K562 (cell line): Measurements from ENCODE around the gene ZBTB38. TPM values are rescaled to one million over a fixed set of nuclear protein-coding genes. Genes with fewer than 3 reads are reported as not detected.

Source experiments
- ATAC-seq: fragments of 200-7000 bp; cut with Tn5 transposase; 3 replicates; pipeline ENCODE4 v1.9.1; 2020; ENCODE audit warnings: moderate library complexity
- BruUV-seq: library from RNA; stranded (reverse); fragments of 400-500 nt; replicated peaks from 2 replicates; lab custom pipeline; 2021; lab: Mats Ljungman, UMichigan
- CTCF ChIA-PET: fragments of 300-600 bp; formaldehyde crosslinking; extraction: SDS; loops from one replicate; lab custom pipeline; 2021; ENCODE audit warnings: low intra/inter-chr PET ratio; lab: Yijun Ruan, JAX
- POLR2A ChIA-PET: fragments of 300-600, 350-650 bp; sonication (Branson Sonifier 250); formaldehyde crosslinking; extraction: SDS; loops from one replicate; lab custom pipeline; 2021; ENCODE audit warnings: antibody characterized with exemption, inconsistent platforms; lab: Yijun Ruan, JAX
- DNase-seq, 4 experiments: peaks; one replicate each; pipeline versions ENCODE4 v3.0.0 to v3.0.0-alpha.2; 2011 to 2018; ENCODE audit warnings: low spot score in 3 of 4, mixed read lengths in 3 of 4; ENCODE audit errors: extremely low read depth in 1 of 4
- FAIRE-seq: peaks from 2 replicates; lab custom pipeline; 2011; peaks lifted over from hg19 to GRCh38; lab: Jason Lieb, UNC
- H2AFZ ChIP-seq: 2 replicates; pipeline ENCODE4 v1.6.0; 2011; ENCODE audit warnings: low read depth, low read length, control low read depth, inconsistent platforms
- H3K27ac ChIP-seq: fragments of 200-600 bp; 3 replicates; pipeline ENCODE4 v1.8.0; 2011; ENCODE audit warnings: low read depth, mild to moderate bottlenecking, control low read depth, inconsistent platforms, low read length, moderate library complexity, mixed read lengths; ENCODE audit errors: extremely low read depth
- H3K27me3 ChIP-seq, 2 experiments: fragments of 300-600 bp in 1 of 2; 2 replicates in 1 of 2; 3 replicates in 1 of 2; pipeline versions ENCODE4 v1.6.0 to v1.8.0; 2011; ENCODE audit warnings: inconsistent platforms in 2 of 2, low read length in 2 of 2, mild to moderate bottlenecking in 1 of 2, mixed read lengths in 1 of 2, moderate library complexity in 1 of 2; ENCODE audit not compliant: control insufficient read depth in 2 of 2, insufficient read depth in 2 of 2
- H3K36me3 ChIP-seq: fragments of 300-600 bp; 3 replicates; pipeline ENCODE4 v1.8.0; 2011; ENCODE audit warnings: mild to moderate bottlenecking, low read length, inconsistent platforms; ENCODE audit not compliant: control insufficient read depth, insufficient read depth
- H3K4me1 ChIP-seq, 2 experiments: fragments of 200-600 bp in 1 of 2; replicated peaks in 1 of 2; 2 replicates in 1 of 2; 3 replicates in 1 of 2; pipeline versions ENCODE4 v1.5.1 to v1.8.0; 2011; ENCODE audit warnings: inconsistent platforms in 2 of 2, low read length in 2 of 2, mild to moderate bottlenecking in 1 of 2, mixed read lengths in 1 of 2, moderate library complexity in 1 of 2; ENCODE audit not compliant: control insufficient read depth in 2 of 2, insufficient read depth in 2 of 2
- H3K4me2 ChIP-seq: 2 replicates; pipeline ENCODE4 v1.6.1; 2011; ENCODE audit warnings: low read length, control low read depth, inconsistent platforms, mixed read lengths; ENCODE audit not compliant: insufficient read depth
- H3K4me3 ChIP-seq: fragments of 200-600 bp; sonication (generic), shearing (Covaris generic); 2 replicates; pipeline ENCODE4 v1.5.1; 2016; ENCODE audit warnings: control low read depth, inconsistent platforms
- H3K79me2 ChIP-seq: fragments of 200-600 bp; 3 replicates; pipeline ENCODE4 v1.8.0; 2011; ENCODE audit warnings: low read length, inconsistent platforms; ENCODE audit not compliant: control insufficient read depth, insufficient read depth
- H3K9ac ChIP-seq, 2 experiments: 2 replicates each; pipeline versions ENCODE4 v1.6.0 to v1.6.1; 2011; ENCODE audit warnings: low read depth in 2 of 2, low read length in 2 of 2, control low read depth in 1 of 2, inconsistent platforms in 1 of 2, mild to moderate bottlenecking in 1 of 2, mixed read lengths in 1 of 2; ENCODE audit not compliant: insufficient read depth in 1 of 2
- H3K9me1 ChIP-seq: one replicate; pipeline ENCODE4 v1.6.0; 2011; ENCODE audit warnings: inconsistent platforms, mild to moderate bottlenecking, low read length, moderate library complexity; ENCODE audit not compliant: control insufficient read depth, insufficient read depth
- H3K9me3 ChIP-seq: replicated peaks from 2 replicates; pipeline ENCODE4 v1.5.1; 2011; ENCODE audit warnings: low read depth, low read length, inconsistent platforms; ENCODE audit not compliant: control insufficient read depth, insufficient read depth
- H4K20me1 ChIP-seq: replicated peaks from 2 replicates; pipeline ENCODE4 v1.6.1; 2011; ENCODE audit warnings: low read length, inconsistent platforms, mixed read lengths; ENCODE audit not compliant: control insufficient read depth, insufficient read depth
- ETS2 ChIP-seq: IDR thresholded peaks from 2 replicates; pipeline ENCODE4 v1.6.1; 2016; ENCODE audit warnings: borderline replicate concordance, missing genetic modification characterization, mild to moderate bottlenecking, moderate library complexity, missing compliant biosample characterization; ENCODE audit not compliant: poor library complexity, severe bottlenecking
- NCOA2 ChIP-seq, 2 experiments: fragments of 450-650 bp; IDR thresholded peaks; 2 replicates each; pipeline ENCODE4 v1.6.1; 2018; ENCODE audit warnings: mild to moderate bottlenecking in 2 of 2, moderate library complexity in 1 of 2; ENCODE audit not compliant: partially characterized antibody in 2 of 2
- PTRF ChIP-seq: fragments of 450-650 bp; IDR thresholded peaks from 2 replicates; pipeline ENCODE4 v1.6.1; 2016; ENCODE audit warnings: mild to moderate bottlenecking, missing genetic modification characterization, missing compliant biosample characterization
- PYGO2 ChIP-seq: fragments of 450-650 bp; IDR thresholded peaks from 2 replicates; pipeline ENCODE4 v1.6.1; 2016; ENCODE audit warnings: mild to moderate bottlenecking, missing genetic modification characterization, moderate library complexity, missing compliant biosample characterization
- SIN3B ChIP-seq: fragments of 450-650 bp; IDR thresholded peaks from 2 replicates; pipeline ENCODE4 v1.6.1; 2017; ENCODE audit warnings: low read depth, mild to moderate bottlenecking, moderate library complexity
- TGIF2 ChIP-seq: sonication (generic); formaldehyde crosslinking; IDR thresholded peaks from 2 replicates; pipeline ENCODE4 v1.8.1; 2022; ENCODE audit warnings: mild to moderate bottlenecking, missing genetic modification reagents, moderate library complexity
- ZBTB1 ChIP-seq: sonication (generic); formaldehyde crosslinking; IDR thresholded peaks from 2 replicates; pipeline ENCODE4 v1.8.1; 2023; ENCODE audit warnings: missing genetic modification reagents, low read depth, mild to moderate bottlenecking, borderline replicate concordance
- ZC3H8 ChIP-seq: fragments of 450-650 bp; IDR thresholded peaks from 2 replicates; pipeline ENCODE4 v1.6.1; 2017
- ZFX ChIP-seq: sonication (generic); formaldehyde crosslinking; IDR thresholded peaks from 2 replicates; pipeline ENCODE4 v1.8.0; 2022; ENCODE audit warnings: mild to moderate bottlenecking, missing genetic modification reagents, moderate library complexity
- ZNF224 ChIP-seq: sonication (generic); formaldehyde crosslinking; IDR thresholded peaks from 2 replicates; pipeline ENCODE4 v1.8.0; 2022; ENCODE audit warnings: mild to moderate bottlenecking, missing genetic modification reagents
- ZNF347 ChIP-seq: fragments of 450-650 bp; formaldehyde crosslinking; IDR thresholded peaks from 2 replicates; pipeline ENCODE4 v1.4.0; 2020; ENCODE audit warnings: low read depth, mild to moderate bottlenecking, moderate library complexity
- ZNF589 ChIP-seq: fragments of 200-800 bp; sonication (Bioruptor generic); IDR thresholded peaks from 2 replicates; pipeline ENCODE4 v1.6.1; 2016; ENCODE audit warnings: low read depth, missing genetic modification characterization, missing compliant biosample characterization
- ZNF764 ChIP-seq: fragments of 250-450 bp; sonication (Bioruptor Pico); IDR thresholded peaks from 2 replicates; pipeline ENCODE4 v1.4.0; 2020; ENCODE audit warnings: low read depth, mild to moderate bottlenecking, moderate library complexity
- WGBS: fragments of 100-300 bp; shearing (Covaris generic); methylation state at CpG from one replicate; pipeline ENCODE4 v1.1.6; 2016; ENCODE audit warnings: low coverage, mixed read lengths; ENCODE audit not compliant: insufficient coverage; ENCODE audit errors: missing lambda C conversion rate; 5-methylcytosine and 5-hydroxymethylcytosine counted together
- in situ Hi-C: fragments of 300-500 bp; cut with MboI; formaldehyde crosslinking; loops from 4 replicates; pipeline ENCODE4 v1.15.0; 2018; ENCODE audit warnings: inconsistent platforms, mixed read lengths
- intact Hi-C: fragments of 100-400 bp; cut with micrococcal nuclease; formaldehyde crosslinking; loops from 2 replicates; pipeline ENCODE4 v1.14.2; 2022
- polyA plus RNA-seq, 8 experiments: library from polyadenylated mRNA; depleted of rRNA in 4 of 8; stranded (reverse) in 5 of 8; unstranded in 3 of 8; fragments of >200 nt; fragmentation: Nextera tagmentation in 2 of 8; fragmentation: Illumina TruSeq in 1 of 8; extraction: Ambion mirVana in 2 of 8; extraction: Trizol in 1 of 8; gene quantifications; 2 replicates each; pipeline versions ENCODE4 v1.2.1 to v1.2.3, GENCODE V29; 2011 to 2014; ENCODE audit warnings: inconsistent platforms in 1 of 8, missing spikeins in 1 of 8
- total RNA-seq, 7 experiments: library from RNA; depleted of rRNA in 6 of 7; stranded (reverse); fragments of >200 nt in 6 of 7; fragmentation: Illumina TruSeq in 2 of 7; extraction: Trizol in 2 of 7; gene quantifications; 2 replicates each; pipeline versions ENCODE4 v1.2.1 to v1.2.3, GENCODE V29; 2011 to 2021; ENCODE audit warnings: low replicate concordance in 1 of 7
- TF ChIP-seq, protein P1 (sequence below): IDR thresholded peaks from 2 replicates; pipeline ENCODE4 v1.6.1; 2011; ENCODE audit warnings: borderline replicate concordance, low read depth, mild to moderate bottlenecking, moderate library complexity, low read length; ENCODE audit not compliant: insufficient read depth, poor library complexity, severe bottlenecking
- TF ChIP-seq, protein P2 (sequence below): fragments of 450-650 bp; IDR thresholded peaks from 2 replicates; pipeline ENCODE4 v1.6.1; 2017; ENCODE audit warnings: antibody characterized with exemption, mild to moderate bottlenecking

Gene ZBTB38
- total and polyA plus RNA-seq, 9 of the 15 experiments (the other 6 are each of a cell fraction or from before 2014, with no cell fraction given) = 12.1 to 39.4 (median 22.9) TPM

GRCh38 chr3:141392416-141392815 is 24.1 kb downstream of the ZBTB38 start:
- Histone ChIP-seq H3K27ac (no peak overlapping the region), H3K79me2 (no peaks in the 10 kb centered on the region), H3K4me1 (no peaks in the 10 kb centered on the region; a peak in 1 of 5 replicates), H3K4me2 (no peak overlapping the region), H3K9me1 (no peaks in the 10 kb centered on the region), H3K9me3 (no peaks in the 10 kb centered on the region; the same call in none of the 2 replicates), H3K4me3 (no peak overlapping the region), H3K27me3 (no peaks in the 10 kb centered on the region), H2AFZ (no peak overlapping the region), H4K20me1 (no peaks in the 10 kb centered on the region), H3K9ac (no peak overlapping the region), H3K36me3 (peaks cover 35% of the 10 kb centered on the region)
- 87% methylated on average over 5 of the region's 5 CpGs for WGBS
- no peak for DNase-seq
- in situ Hi-C loops = no loop called here
- POLR2A ChIA-PET = interaction anchor here (1.2 to 1.4 kb wide), 2 partner anchors 12 to 14 kb away, joined by 3 read pairs; no protein-coding TSS in a partner anchor
- FAIRE-seq = no peak
- intact Hi-C loops = no loop called here
- ATAC-seq = no peak
- CTCF ChIA-PET = no interaction called here
- BruUV-seq = no TSS peak
- no peak for TF ChIP-seq NCOA2 (IDR thresholded peaks at IDR 0.05; ENCODE audit: partially characterized antibody in 2 of 2)
- no peak for TF ChIP-seq ZNF589 (CRISPR knock-in tag)
- TF ChIP-seq, protein P1, sequence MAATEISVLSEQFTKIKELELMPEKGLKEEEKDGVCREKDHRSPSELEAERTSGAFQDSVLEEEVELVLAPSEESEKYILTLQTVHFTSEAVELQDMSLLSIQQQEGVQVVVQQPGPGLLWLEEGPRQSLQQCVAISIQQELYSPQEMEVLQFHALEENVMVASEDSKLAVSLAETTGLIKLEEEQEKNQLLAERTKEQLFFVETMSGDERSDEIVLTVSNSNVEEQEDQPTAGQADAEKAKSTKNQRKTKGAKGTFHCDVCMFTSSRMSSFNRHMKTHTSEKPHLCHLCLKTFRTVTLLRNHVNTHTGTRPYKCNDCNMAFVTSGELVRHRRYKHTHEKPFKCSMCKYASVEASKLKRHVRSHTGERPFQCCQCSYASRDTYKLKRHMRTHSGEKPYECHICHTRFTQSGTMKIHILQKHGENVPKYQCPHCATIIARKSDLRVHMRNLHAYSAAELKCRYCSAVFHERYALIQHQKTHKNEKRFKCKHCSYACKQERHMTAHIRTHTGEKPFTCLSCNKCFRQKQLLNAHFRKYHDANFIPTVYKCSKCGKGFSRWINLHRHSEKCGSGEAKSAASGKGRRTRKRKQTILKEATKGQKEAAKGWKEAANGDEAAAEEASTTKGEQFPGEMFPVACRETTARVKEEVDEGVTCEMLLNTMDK = no peak
- no peak for TF ChIP-seq ZC3H8
- TF ChIP-seq ZNF224 = no peak
- no peak for TF ChIP-seq ZFX (CRISPR knock-in tag)
- no peak for TF ChIP-seq ZNF764 (CRISPR knock-in tag)
- TF ChIP-seq ZBTB1 (CRISPR knock-in tag) = no peak
- no peak for TF ChIP-seq PTRF (tag)
- TF ChIP-seq PYGO2 (tag) = no peak
- no peak for TF ChIP-seq SIN3B
- TF ChIP-seq ZNF347 (CRISPR knock-in tag) = no peak
- no peak for TF ChIP-seq TGIF2 (CRISPR knock-in tag)
- TF ChIP-seq, protein P2, sequence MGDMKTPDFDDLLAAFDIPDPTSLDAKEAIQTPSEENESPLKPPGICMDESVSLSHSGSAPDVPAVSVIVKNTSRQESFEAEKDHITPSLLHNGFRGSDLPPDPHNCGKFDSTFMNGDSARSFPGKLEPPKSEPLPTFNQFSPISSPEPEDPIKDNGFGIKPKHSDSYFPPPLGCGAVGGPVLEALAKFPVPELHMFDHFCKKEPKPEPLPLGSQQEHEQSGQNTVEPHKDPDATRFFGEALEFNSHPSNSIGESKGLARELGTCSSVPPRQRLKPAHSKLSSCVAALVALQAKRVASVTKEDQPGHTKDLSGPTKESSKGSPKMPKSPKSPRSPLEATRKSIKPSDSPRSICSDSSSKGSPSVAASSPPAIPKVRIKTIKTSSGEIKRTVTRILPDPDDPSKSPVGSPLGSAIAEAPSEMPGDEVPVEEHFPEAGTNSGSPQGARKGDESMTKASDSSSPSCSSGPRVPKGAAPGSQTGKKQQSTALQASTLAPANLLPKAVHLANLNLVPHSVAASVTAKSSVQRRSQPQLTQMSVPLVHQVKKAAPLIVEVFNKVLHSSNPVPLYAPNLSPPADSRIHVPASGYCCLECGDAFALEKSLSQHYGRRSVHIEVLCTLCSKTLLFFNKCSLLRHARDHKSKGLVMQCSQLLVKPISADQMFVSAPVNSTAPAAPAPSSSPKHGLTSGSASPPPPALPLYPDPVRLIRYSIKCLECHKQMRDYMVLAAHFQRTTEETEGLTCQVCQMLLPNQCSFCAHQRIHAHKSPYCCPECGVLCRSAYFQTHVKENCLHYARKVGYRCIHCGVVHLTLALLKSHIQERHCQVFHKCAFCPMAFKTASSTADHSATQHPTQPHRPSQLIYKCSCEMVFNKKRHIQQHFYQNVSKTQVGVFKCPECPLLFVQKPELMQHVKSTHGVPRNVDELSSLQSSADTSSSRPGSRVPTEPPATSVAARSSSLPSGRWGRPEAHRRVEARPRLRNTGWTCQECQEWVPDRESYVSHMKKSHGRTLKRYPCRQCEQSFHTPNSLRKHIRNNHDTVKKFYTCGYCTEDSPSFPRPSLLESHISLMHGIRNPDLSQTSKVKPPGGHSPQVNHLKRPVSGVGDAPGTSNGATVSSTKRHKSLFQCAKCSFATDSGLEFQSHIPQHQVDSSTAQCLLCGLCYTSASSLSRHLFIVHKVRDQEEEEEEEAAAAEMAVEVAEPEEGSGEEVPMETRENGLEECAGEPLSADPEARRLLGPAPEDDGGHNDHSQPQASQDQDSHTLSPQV = no peak
- no peak for TF ChIP-seq ETS2 (tag)
